Pancreas (tissue), 10 donors: ENCODE measurements around the gene CBX5. TPM values are rescaled to one million over a fixed set of nuclear protein-coding genes. Genes with fewer than 3 reads are reported as not detected.
A peak's percentile ranks its signal among the peaks of the same experiment; 100 is the strongest.
"Not testable (repeated sequence)": the region's sequence is repeated elsewhere in the genome, so short reads cannot be mapped to it uniquely, and the experiment has no call there.

Source experiments
- ATAC-seq, 4 donors: fragments of 200-7000 bp; cut with Tn5 transposase; one replicate each; pipeline versions ENCODE4 v1.8.0 to v1.9.1; 2020; ENCODE audit warnings: mild to moderate bottlenecking in 4 of 4, moderate library complexity in 4 of 4
- DNase-seq, 6 donors: peaks; one replicate each; pipeline ENCODE4 v3.0.0-alpha.2; 2020
- FAIRE-seq: peaks from 2 replicates; lab custom pipeline; 2012; peaks lifted over from hg19 to GRCh38; lab: Jason Lieb, UNC
- H3K27ac ChIP-seq, 4 donors: fragments of 200-600 bp; sonication (generic); 1 replicate in 3 of 4; 2 replicates in 1 of 4; pipeline versions ENCODE4 v1.5.0 to v1.8.0; 2020
- H3K27me3 ChIP-seq, 4 donors: fragments of 200-600 bp; one replicate each; pipeline ENCODE4 v1.8.0; 2021
- H3K36me3 ChIP-seq, 3 donors: fragments of 200-600 bp; sonication (generic) in 1 of 3; one replicate each; pipeline versions ENCODE4 v1.5.0 to v1.8.0; 2020 to 2021
- H3K4me1 ChIP-seq, 3 donors: fragments of 200-600 bp; one replicate each; pipeline ENCODE4 v1.8.0; 2021
- H3K4me3 ChIP-seq, 4 donors: fragments of 200-600 bp; sonication (generic) in 2 of 4; one replicate each; pipeline versions ENCODE4 v1.5.0 to v1.8.0; 2020 to 2021
- H3K9me3 ChIP-seq, 4 donors: fragments of 200-600 bp; one replicate each; pipeline ENCODE4 v1.8.0; 2021
- WGBS, 2 donors: extraction: QIAGEN DNeasy Blood & Tissue Kit; methylation state at CpG; one replicate each; pipeline ENCODE4 v1.1.7; 2013; 5-methylcytosine and 5-hydroxymethylcytosine counted together
- intact Hi-C, 3 donors: fragments of 100-400 bp; cut with DNase I; formaldehyde crosslinking; loops; one replicate each; pipeline versions ENCODE4 v1.11.1 to v1.14.2; 2022
- polyA plus RNA-seq, 2 donors: library from polyadenylated mRNA; stranded (reverse); fragments of 200-250 nt; gene quantifications; one replicate each; pipeline ENCODE4 v1.2.3, GENCODE V29; 2013
- total RNA-seq, 6 donors: library from RNA; stranded (reverse); fragmentation: NEBNext Ultra II Directional in 4 of 6; extraction: Animal tissue kit (Norgen Biotek cat#: 25700) in 4 of 6; gene quantifications; one replicate each; pipeline versions ENCODE4 v1.2.1 to v1.2.4, GENCODE V29; 2021 to 2023
- TF ChIP-seq, protein P1 (sequence below), 4 donors: fragments of 200-600 bp; sonication (generic) in 3 of 4; IDR thresholded peaks; one replicate each; pipeline versions ENCODE4 v1.5.0 to v1.8.0; 2021; ENCODE audit warnings: antibody characterized with exemption in 4 of 4
- donor health status: healthy with polysubstance abuse.
- donor health status: DM: no; HTN: no; CAD: no; lungs with moderate emphysema.
- donor health status: DM: no; HTN: no; CAD: no.
- donor health status: control.
- donor health status: control.
- donor health status: Bipolar disorder and iron deficiency.
- donor health status: DM: yes; HTN: yes; CAD: no.
- donor health status: DM: no; HTN: no; CAD: no.
- donor health status: DM: no; HTN: no; CAD: no.
- donor health status: DM: yes; HTN: yes; CAD: no.

The CBX5 gene
- total and polyA plus RNA-seq, 8 donors: 5.9 to 41.4 (median 24.6) TPM

DNA sequence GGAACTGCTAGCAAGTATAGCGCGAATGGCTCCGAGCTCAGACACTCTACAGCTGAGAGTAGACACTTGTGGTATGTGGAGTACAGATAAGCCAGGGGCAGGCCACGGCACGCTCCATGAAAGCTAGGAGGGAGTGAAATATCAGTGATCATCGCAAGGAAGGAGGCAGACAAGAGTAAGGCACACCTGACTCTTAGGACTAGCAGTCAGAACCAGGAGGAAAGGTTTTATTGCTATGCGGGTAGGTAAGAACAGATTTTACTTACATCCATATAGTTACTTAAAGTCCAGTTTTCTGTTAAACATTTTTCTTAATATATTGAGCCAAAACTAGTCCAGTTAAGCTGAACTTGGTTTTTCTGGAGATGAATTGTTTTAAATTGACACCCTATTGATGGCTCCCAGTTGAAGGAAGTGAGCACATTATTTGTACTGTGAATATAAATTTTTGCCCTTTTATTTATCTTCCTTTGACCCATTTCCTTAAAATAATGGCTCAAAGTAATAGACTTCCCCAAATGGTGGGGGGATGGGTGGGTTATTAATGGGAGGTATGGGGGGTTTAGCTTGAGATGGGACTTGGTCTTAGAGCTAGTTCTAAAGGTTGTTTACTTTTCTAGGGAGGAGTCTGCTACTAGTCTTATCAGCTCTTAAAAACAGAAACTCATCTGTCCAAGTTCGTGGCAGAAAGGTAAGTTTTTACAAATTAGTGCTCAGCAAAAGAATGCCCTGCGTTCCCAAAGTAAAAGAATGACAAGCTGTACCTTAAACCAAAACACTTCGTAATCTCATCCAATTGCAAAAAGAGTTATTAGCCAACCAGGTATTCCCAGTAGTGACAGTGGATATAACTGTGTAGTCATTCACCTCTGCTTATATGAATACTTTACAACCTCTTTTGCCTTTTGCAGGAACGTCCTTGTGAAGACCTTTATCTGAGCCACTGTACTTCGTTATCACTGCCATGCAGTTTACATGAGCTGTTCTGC is 6.4 kb upstream of the CBX5 start:
- Histone ChIP-seq H3K9me3 (no peaks in the 10 kb centered on the region), H3K36me3 (peaks cover 9 to 49% (median 30%) of the 10 kb centered on the region in 3 donors), H3K4me3 (peak overlapping the region in 1 of 4 donors; percentile 76), H3K27ac (no peak overlapping the region), H3K4me1 (peaks cover 14 to 30% (median 17%) of the 10 kb centered on the region in 3 donors), H3K27me3 (no peaks in the 10 kb centered on the region)
- FAIRE-seq (no peak), DNase-seq (no peak), ATAC-seq (peak in 2 of 4 donors; percentile 4 to 6)
- 37% methylated on average over 12 of the region's 12 CpGs for WGBS, 2 donors
- TF ChIP-seq, protein P1, sequence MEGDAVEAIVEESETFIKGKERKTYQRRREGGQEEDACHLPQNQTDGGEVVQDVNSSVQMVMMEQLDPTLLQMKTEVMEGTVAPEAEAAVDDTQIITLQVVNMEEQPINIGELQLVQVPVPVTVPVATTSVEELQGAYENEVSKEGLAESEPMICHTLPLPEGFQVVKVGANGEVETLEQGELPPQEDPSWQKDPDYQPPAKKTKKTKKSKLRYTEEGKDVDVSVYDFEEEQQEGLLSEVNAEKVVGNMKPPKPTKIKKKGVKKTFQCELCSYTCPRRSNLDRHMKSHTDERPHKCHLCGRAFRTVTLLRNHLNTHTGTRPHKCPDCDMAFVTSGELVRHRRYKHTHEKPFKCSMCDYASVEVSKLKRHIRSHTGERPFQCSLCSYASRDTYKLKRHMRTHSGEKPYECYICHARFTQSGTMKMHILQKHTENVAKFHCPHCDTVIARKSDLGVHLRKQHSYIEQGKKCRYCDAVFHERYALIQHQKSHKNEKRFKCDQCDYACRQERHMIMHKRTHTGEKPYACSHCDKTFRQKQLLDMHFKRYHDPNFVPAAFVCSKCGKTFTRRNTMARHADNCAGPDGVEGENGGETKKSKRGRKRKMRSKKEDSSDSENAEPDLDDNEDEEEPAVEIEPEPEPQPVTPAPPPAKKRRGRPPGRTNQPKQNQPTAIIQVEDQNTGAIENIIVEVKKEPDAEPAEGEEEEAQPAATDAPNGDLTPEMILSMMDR (IDR thresholded peaks at IDR 0.05): no peak
- intact Hi-C loops: no loop called here

DNA sequence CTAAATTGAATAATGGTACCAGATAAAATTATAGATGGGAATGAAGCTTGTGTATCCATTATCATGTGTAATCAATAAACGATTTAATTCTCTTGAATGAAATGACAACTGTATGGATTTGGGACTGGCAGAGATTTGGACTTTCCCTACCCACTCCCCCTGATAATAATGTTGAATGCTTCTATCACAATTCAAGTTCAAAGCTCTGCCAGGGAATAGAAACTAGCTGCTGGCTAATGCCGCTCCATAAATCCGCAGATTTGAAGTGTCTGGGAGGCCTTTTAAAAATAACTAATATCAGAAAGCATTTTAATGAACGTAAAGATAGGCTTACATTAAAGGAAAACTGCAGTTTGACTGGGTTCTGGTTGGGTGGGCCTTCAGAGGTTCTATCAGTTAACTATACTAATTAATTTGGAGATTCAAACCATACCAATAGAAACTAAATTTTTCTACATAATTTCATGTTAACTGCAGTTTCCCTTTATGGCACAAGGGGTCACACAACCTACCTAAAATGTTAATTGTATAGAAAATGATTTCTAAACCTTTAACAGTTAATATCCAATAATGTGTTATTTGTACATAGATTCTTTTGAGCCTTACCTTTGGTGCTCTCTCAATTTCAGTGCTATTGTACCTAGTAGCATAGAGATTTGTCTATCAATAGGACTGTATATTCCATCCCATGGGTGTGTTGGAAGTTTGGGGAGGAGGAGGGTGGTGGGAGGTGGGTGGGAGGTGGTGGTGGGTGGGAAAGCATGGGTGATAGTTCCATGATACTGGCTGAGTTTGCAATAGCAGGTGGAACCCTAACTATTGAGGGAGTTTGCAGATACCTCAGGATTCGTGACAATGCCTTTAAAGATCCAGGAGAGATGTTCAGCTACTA is 5.5 kb upstream of the CBX5 start:
- 38 to 43% methylated on average over 5 of the region's 5 CpGs for WGBS, 2 donors
- Histone ChIP-seq H3K36me3 (peaks cover 9 to 49% (median 30%) of the 10 kb centered on the region in 3 donors), H3K27ac (no peak overlapping the region), H3K4me1 (peaks cover 14 to 30% (median 17%) of the 10 kb centered on the region in 3 donors), H3K9me3 (no peaks in the 10 kb centered on the region), H3K27me3 (no peaks in the 10 kb centered on the region), H3K4me3 (peak overlapping the region in 2 of 4 donors; percentile 7 to 76)
- intact Hi-C loops: no loop called here
- no peak for ATAC-seq
- no peak for DNase-seq
- TF ChIP-seq, protein P1 (IDR thresholded peaks at IDR 0.05): peak in 1 of 4 donors; percentile 13
- no peak for FAIRE-seq

DNA sequence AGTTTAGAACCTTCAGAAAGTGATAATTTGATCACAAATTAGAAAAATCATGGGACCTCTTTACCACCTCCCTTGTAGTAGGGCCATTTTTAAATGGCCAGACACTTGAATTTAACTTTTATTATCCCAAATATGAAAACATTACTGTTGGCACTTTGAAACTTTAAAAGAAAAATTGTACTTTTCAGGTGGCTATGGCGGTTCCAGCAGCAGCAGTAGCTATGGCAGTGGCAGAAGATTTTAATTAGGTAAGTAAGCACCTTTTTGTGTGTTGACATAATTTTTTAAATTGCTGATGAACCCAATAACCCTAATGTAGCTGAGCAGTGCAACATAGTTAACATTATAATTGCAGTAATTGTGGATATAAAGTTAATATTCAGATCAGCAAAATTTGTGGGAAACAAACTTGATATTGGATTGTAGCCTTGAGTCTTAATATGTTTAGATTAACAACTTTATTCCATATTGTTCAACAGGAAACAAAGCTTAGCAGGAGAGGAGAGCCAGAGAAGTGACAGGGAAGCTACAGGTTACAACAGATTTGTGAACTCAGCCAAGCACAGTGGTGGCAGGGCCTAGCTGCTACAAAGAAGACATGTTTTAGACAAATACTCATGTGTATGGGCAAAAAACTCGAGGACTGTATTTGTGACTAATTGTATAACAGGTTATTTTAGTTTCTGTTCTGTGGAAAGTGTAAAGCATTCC is 4.3 kb upstream of the CBX5 start:
- H3K4me1 ChIP-seq: peaks cover 14 to 30% (median 17%) of the 10 kb centered on the region in 3 donors
- 20 to 24% methylated on average over 1 of the region's 2 CpGs for WGBS, 2 donors
- peak overlapping the region in 3 of 4 donors; percentile 54 to 76 (median 76) for H3K4me3 ChIP-seq
- H3K27ac ChIP-seq, intact Hi-C loops, DNase-seq, H3K9me3 ChIP-seq, ATAC-seq, H3K27me3 ChIP-seq, FAIRE-seq: not testable (repeated sequence)
- H3K36me3 ChIP-seq: peaks cover 9 to 49% (median 30%) of the 10 kb centered on the region in 3 donors

DNA sequence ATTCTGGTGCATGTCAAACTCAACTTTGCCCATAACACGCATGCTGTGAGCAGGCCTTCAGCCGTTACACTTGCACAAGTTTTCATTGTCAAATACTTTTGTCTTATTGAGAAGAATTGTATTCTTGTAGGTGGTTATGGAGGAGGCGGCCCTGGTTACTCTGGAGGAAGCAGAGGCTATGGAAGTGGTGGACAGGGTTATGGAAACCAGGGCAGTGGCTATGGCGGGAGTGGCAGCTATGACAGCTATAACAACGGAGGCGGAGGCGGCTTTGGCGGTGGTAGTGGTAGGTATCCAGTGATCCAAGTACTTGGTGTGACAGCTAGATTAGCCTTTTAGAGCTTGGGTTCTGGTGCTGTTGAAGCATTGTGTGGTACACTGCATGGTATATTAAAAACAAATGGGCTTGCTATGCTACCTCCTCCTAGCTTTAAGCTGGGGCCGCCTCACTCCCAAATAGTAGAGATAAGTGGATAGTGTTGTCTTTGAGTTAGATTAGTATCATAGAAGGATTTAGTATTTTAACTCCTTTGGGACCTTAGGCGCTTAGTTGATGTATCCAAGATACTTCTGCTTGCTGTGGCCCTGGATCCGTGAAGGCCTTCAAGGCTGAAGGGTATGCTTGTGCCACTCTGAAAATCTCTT is 3.1 kb upstream of the CBX5 start:
- H3K4me3 ChIP-seq: peak overlapping the region in 3 of 4 donors; percentile 54 to 76 (median 76)
- ATAC-seq: no peak
- peaks cover 9 to 43% (median 30%) of the 10 kb centered on the region in 3 donors for H3K36me3 ChIP-seq
- H3K27me3 ChIP-seq: no peaks in the 10 kb centered on the region
- TF ChIP-seq, protein P1 (IDR thresholded peaks at IDR 0.05): no peak
- no peak for DNase-seq
- 14% methylated on average over 11 of the region's 11 CpGs for WGBS, 2 donors
- intact Hi-C loops: no loop called here
- no peaks in the 10 kb centered on the region for H3K9me3 ChIP-seq
- peaks cover 14 to 36% (median 24%) of the 10 kb centered on the region in 3 donors for H3K4me1 ChIP-seq
- FAIRE-seq: no peak
- no peak overlapping the region for H3K27ac ChIP-seq

DNA sequence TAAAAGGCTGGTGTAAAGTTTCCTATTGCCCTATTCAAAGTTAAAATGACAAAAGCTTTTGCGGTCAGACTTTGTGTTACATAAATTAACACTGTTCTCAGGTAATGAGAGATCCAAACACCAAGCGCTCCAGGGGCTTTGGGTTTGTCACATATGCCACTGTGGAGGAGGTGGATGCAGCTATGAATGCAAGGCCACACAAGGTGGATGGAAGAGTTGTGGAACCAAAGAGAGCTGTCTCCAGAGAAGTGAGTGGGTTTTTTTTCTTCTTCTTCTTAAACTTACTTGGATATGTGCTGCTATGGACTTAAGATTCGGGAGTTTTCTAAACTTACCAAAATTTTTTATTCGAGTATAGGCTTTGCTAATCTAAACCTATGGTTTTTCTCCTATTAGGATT is 1.8 kb upstream of the CBX5 start:
- H3K36me3 ChIP-seq: peaks cover 4 to 29% (median 17%) of the 10 kb centered on the region in 3 donors
- H3K4me1 ChIP-seq: peaks cover 17 to 44% (median 30%) of the 10 kb centered on the region in 3 donors

DNA sequence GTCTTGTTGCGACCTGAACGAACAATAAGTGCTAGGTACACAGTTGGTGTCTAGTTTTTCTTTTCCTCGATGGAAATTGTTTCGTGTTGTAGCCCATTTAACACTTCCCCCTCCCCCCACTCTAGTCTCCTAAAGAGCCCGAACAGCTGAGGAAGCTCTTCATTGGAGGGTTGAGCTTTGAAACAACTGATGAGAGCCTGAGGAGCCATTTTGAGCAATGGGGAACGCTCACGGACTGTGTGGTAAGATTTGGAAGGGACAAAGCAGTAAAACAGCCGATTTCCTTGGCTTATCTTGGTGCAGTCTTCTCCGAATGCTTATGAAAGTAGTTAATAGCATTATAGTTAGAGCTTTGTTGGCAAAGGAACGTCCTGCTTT is 1.3 kb upstream of the CBX5 start:
- ATAC-seq, H3K27me3 ChIP-seq, DNase-seq, FAIRE-seq, intact Hi-C loops, H3K9me3 ChIP-seq: not testable (repeated sequence)
- peak overlapping the region; percentile 95 to 96 (median 96) for H3K27ac ChIP-seq
- H3K4me1 ChIP-seq: peaks cover 17 to 42% (median 27%) of the 10 kb centered on the region in 3 donors
- peak overlapping the region; percentile 54 to 78 (median 76) for H3K4me3 ChIP-seq
- H3K36me3 ChIP-seq: peaks cover 4 to 29% (median 13%) of the 10 kb centered on the region in 3 donors
- 0 to 1% methylated on average over 10 of the region's 10 CpGs for WGBS, 2 donors

More for the DNA sequence above, 1.8 kb upstream of the CBX5 start:
- ATAC-seq, H3K27me3 ChIP-seq, FAIRE-seq, H3K9me3 ChIP-seq, DNase-seq, intact Hi-C loops: not testable (repeated sequence)
- WGBS, 2 donors: 6 to 8% methylated on average over 4 of the region's 4 CpGs
- Histone ChIP-seq H3K4me3 (peak overlapping the region; percentile 54 to 78 (median 76)), H3K27ac (peak overlapping the region in 3 of 4 donors; percentile 95 to 96 (median 96))
